ENCODE data around the gene SH3YL1.

SH3YL1 gene, protein sequence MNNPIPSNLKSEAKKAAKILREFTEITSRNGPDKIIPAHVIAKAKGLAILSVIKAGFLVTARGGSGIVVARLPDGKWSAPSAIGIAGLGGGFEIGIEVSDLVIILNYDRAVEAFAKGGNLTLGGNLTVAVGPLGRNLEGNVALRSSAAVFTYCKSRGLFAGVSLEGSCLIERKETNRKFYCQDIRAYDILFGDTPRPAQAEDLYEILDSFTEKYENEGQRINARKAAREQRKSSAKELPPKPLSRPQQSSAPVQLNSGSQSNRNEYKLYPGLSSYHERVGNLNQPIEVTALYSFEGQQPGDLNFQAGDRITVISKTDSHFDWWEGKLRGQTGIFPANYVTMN

DNA sequence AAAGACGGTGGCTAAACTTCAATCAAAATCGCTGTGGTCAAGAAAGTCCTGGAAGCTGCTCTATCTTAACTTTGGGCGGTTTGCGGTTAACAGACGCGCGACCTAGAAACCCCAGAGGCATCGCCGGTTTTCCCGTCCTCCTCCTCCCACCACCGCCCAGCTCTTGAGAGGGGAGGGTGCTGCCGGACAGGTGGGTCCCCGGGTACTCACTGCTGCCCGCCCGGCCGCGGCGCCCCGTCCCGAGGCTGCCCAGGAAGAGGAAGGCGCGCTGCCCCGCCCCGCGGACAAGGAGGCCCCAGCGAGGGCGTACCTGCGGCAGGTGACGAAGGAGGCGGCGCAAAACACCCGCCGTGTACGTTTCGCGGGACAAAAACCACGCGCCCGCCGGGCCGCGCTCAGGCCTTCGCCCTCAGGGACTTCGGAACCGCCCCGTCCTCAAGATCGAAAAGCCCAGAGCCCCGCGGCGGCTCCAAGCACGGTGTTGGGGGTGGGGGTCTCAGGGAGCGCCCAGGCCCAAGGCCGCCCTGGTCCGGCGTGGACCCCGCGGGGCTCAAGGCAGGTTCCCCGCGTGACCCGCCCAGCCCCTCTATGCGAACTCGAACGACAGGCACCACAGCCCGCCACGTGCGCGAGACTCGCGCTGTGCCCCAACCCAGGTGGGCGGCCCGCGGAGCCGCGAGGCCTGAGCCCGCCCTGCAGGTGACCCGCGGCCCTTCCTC, at the start of gene SH3YL1:
SH3YL1 (minus strand) TSS at position 259 of the 719 bp plus-strand sequence; CDS start at position 211, 48 bp downstream.
- peak; percentile 49 to 56 for DNase-seq

DNA sequence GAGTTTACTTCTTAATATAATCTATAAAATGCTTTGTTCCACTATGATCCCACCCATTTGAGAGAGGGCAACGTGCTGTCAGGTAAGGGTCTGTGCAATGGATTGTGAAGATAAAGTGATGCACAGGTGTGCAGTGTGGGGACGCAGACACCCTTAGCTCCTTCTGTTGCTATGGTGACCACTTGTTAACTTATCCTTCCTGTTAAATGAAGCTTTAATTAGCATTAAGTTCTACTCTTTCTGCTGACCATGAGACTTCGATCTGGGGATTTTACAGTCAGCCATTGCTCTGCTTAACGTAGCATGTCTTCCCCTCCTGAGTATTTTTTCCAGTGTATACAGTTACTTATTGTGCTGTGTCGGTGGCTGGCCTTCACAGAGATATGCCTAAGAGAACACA, 47.2 kb upstream of the SH3YL1 start:
- DNase-seq: no peak

DNA sequence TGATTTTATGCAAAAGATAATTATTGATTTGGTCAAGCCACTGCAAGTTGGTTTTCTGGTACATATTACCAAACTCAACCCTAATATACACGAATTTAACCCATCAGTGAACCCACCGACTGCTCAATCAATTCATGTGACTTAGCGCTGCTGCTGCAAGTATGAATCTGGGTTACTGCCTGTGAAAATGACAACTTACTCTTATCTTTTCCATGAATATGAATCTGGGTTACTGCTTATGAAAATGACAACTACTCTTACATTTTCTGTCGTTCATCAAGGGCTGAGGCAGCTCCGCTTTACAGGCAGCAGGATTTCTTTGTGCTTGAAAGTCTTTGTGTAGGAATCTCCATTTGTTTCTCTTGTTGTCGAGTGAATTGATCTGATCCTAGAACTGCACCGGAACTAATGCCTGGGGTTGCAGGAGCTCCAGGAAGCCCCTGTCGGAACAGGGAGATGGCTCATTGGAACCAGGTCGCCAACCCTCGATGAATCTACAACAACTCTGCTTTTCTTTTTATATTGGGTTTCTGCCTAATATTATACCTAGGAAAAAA, 46.2 kb upstream of the SH3YL1 start:
- no peak for DNase-seq

DNA sequence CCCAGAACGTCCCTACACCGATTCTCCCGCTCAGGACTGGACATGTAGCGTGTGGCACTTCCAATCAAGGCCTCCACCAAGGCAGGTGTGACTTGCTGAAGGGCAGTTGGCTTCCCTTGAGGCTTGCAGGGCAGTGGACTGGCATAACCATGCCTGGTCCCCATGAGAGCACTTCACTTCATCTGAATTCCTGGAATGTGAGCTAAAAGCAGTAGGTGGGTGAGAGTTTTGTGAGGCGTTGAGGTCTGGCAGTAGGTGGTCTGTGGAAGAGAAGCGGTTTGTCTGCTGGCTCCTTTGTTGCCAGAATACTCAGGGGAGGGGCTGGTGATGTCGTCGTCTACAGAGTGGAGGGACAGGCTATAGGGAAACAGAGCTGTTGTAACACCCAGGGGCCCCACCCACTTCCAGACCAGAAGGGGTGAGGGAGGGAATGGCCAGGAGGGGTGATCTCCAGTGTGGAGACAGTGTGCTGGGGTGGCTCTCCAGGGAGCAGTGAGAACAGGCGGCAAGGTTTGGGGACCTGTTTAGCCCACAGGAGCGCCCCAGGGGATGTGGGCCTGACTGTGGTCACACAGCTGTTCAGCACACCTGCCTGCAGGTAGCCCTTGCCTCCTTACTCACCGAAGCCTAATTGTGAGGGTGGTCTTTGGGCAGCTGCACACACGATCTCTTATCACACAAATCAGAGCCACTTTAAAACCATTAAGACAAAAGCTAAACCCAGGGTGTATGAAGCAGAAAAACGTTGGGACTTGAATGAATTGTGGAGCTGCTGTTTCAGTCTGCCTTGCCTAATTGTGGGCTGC, 45.5 kb upstream of the SH3YL1 start:
- DNase-seq: no peak

DNA sequence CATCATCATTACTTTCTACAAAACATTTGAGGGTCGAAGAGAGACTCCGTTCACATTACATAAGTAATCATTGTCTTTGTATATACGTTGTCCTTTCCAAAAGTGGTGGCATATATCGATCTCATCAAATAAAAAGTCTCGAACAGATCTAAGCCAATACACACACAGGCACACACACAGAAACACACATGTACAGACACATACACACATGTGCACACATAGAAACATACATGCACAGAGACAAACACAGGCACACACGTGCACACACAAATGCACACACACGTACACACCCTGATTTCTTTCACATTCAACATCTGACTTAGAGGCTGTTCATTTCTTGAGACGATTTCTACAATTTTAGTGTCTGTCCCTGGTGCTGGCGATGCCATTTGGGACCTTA, 41.5 kb upstream of the SH3YL1 start:
- DNase-seq: no peak

DNA sequence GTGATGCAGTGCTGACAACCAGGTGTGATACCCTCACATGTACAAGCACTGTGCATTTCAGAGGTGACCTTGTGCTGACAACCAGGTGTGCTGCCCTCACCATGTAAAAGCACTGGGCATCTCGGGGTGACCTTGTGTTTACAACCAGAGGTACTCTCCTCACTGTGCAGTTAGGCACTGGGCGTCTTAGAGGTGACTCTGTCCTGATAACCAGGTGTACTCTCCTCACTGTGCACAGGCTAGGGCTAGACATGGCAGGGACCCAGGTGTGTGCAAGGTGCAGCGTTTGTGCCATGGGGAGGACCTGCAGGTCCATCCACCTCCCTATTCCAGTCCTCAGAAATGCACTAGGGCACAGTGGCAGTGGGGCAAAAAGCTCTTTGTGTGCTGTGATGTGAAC, 32.5 kb upstream of the SH3YL1 start:
- DNase-seq: no peak

DNA sequence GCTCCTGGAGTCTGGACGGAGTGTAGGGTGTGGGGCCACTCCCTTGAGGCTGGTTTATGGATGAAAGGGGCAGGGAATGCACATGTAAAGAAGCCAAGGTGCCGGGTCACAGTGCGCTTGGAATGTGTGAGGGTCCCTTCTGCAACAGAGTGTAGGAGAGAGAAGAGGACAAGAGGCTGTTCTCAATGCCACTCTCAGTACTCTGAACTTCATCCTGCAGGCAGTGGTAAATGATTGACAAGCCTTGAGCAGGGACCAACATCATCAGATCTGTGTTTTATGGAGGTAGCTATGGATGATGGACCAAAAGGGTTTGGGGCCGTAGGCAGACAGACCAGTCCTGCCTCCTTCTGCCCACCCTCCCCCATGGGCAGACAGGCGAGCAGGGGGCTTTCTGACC, 31.3 kb upstream of the SH3YL1 start:
- no peak for DNase-seq

DNA sequence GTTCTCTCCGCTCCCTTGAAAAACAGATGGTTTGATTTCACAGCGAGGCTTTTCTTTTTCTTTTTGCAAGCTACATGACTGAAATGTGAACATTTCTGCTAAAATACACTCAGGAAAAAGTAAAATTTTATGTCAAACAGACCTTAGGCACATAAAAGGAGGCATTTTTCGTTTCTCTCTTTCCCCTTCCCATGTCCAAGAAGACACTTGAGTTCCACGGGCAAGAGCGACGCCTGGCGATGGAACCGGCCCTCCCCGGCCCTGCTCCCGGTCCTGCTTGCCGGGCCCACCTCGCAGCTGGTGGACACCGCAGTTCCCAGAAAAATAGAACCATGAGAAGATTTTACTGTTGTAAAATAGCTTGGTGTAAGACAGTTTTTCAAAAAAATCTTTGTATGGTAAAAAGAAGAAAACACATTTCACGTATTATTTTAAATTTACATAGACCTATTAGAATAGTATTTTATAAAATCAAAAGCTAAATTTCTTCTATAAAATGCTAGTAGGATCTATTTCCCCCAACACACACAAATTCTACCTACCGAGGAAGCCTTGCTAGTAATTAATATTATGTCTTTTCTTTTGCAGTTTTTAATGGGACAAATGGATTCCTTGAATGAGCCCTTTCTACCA, 26.4 kb upstream of the SH3YL1 start:
- DNase-seq: peak; percentile 46 to 59

DNA sequence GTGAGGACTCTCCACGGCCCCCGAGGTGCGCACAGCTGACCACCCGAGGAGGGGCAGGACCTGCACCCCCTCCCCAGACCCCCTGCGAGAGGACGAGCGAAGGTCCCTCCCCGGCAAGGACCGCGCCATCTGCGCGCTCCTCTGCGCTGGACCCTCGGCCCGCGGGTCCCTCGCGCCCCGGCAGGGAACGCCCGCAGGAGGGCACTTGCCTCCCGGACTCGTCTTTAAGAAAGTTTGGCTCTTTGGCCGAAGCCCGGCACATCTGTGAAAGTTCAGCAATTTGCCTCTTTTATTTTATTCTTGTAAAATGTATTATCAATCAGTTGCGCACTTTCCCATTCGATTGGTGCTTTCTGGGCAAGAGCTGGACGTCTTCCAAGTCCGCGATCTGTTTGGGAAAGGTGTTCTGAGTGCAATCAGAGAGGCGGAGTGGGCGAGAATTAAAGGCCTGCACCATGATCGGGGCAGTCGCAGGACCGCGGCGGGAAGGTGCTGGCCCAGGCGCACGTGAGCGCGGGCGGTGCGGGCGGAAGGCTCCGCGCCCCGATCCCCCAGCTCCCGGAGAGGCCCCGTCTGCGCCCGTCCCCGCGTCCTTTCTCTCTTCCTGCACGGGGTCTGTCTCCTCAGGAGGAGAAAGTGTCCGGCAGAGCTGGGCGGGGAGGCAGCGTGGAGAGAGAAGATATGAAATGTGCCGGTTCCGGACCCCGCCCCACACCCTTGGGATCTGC, 25.7 kb upstream of the SH3YL1 start:
- DNase-seq: no peak

DNA sequence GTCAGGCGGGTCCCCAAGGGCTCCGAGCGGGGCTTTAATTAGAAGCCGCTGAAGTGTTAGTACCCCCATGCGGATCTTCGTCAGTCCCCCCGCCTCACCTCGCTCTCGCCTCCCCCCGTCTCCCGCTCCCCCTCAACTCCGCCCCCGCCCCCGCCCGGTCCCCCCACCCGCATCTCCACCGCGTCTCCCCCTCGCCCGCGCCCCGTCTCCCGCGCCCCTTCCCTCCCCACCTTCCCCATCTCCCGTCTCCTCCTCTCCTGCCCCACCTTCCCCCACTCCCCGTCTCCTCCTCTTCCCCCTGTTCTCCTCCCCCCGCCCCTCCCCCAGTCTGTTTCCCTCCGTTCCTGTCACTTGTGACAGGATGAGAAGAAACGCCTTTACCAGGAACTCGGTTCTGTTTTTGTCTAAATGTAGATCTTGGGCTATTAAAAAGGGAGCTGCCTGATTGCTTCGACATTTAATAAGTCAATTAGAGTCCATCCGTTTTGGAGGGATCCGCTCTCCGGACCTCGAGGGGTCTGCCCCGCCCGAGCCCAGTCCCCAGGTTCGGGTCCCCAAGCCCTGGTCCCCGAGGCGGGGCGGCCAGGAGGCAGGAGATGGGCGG, 25.0 kb upstream of the SH3YL1 start:
- no peak for DNase-seq

DNA sequence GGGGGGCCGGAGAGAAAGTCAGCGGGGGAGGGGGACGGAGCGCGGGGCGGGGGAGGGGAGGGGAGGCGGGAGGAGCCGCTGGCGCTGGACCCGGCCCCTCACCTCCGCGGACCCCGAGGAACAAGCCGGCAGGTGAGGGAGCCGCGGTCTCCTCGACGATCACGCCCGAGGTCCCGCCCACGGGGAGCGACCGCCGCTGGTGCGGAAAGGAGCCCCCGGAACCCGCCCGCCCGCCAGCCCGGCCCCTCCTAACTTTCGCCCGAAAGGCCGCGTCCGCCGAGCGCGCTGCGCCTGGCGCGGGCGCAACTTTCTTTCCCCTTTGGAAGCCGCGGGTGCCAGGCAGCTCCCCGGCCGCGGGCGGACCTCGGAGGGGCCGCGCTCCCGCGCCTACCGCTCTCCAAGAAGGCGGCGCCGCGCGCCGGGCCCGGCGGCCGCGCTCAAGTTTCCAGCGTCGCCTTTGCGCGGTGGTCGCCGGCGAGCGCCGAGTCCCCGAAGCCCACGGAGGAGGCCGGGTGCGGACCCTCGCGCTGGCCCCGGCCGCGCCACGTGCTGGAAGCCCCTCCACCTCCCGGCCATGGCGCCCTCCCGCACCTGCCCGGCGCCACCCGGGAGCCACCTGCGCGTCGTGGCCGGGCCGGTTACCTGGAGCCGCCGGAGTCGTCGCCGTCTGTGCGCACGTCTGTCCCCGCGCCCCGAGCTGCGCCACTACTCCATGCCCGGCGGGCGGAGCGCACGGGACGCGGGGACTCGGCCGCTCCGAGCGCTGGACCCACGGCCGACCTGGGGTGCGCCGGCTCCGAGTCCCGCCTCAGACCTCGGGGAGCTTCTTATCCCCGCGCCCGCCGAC, 24.3 kb upstream of the SH3YL1 start, which contains the start of gene ALKAL2:
ALKAL2 (minus strand) TSS at position 181 of the 847 bp plus-strand sequence. CDS start 256 bp downstream, outside the sequence.
- no peak for DNase-seq

DNA sequence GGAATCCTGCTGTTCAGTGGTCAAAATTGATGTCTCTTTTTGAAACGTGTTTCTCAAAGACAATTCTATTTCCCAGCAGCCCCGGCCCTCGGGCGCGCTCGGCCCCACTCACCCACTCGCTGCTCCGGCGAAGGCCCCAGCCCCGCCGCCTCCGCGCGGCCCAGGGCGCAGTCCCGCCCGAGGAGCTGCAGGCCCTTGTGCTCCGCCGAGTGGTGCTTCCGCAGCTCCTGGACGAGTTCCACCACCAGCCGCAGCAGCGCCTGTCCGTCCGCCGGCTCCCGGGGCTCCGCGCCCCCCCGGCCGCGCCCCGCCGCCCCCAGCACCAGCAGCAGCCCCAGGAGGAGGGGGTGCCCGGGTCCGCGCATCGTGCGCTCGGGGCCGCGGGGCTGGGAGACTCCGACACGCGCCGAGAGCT, 23.6 kb upstream of the SH3YL1 start:
- DNase-seq: no peak

DNA sequence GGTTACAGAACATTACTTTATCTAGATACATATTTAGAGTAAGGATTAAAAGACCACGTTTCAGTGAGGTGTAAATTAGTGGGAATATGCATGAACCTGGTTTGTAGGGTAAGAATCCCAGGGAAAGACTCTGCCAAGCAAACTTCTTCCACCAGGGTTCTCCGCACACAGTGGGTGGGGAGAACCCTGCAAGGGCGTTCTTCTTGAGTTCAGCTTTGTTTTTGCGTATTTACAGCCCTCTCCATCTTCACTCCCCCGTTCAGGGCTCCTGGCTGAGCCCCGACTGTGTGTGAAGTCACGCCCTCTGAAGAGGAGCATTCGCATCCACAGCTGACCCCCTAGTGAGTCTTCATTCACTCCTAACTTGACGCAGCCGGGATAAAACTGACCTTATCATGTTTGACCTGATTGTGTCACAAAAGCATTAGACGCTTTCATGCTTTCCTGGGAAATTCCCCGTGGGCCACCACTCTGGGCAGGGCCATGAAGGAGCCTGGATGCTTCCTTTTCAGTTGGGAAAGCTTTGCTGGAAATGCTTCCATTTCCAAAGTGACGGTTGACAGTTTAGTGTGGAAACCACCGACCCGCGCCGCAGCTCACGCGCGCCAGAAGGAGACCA, 23.1 kb upstream of the SH3YL1 start:
- no peak for DNase-seq

DNA sequence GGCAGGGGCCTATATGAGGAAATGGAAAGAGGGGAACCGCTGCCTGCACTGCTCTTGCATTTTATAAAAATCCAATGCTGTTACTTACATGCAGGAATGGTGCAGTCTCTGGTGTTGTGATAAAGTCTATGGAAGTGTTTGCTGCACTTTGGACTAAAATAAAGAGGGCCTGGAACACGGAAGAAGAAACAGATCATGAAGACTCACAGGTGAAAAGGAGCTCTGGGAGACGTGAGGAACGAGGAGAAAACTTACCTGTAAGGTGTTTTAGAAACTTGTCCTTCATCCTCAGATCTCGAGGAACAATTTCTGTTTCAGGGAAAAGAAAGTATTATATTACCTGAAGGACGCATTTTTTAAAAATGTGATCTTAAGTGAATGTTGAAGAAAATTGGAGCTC, 22.2 kb upstream of the SH3YL1 start:
- no peak for DNase-seq

DNA sequence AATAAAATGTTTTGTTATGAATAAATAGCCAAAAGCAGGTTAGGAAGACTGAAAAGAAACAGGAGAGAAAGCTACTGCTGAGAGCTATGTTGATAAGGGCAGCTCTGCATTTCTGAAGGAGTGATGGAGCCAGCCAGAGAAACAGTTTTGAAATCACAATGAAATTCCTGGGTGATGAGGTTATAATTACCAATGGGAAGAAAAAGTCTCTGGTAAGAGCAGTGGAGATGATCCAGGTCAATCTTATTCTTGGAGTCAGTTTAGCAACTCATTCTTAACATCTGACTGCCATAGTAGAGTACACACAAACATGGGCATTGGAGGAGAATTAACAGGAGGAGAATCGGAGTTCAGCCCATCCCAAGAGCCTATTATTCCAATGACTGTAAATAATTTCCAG, 21.7 kb upstream of the SH3YL1 start:
- no peak for DNase-seq

DNA sequence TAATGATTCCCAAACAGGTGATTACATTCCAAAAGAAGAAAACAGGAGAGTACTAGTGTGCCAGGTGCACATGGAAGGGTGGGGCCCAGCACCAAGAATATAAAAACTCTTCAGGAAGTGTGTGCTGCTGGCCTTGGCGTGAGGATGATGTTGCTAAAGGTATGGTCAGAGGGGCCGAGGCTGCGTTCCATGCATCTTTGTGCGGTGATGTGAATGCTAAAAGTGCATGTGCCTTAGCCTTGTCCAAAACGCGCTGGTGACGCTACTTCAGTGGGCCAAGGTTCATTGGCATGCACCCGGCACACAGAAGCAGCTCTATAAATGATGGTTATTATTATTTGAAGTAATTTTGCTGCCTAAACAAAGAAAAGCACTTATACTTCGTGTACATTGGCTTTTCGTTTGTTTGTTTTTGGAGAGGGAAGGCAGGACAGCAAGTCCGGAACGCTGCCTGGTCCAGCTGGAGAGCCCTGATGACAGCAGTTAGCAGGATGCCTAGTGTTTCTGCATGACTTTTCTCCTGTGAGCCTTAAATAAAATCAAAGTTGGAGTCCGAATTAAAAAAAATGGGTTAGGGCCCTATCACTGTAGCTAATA, 21.2 kb upstream of the SH3YL1 start:
- no peak for DNase-seq

DNA sequence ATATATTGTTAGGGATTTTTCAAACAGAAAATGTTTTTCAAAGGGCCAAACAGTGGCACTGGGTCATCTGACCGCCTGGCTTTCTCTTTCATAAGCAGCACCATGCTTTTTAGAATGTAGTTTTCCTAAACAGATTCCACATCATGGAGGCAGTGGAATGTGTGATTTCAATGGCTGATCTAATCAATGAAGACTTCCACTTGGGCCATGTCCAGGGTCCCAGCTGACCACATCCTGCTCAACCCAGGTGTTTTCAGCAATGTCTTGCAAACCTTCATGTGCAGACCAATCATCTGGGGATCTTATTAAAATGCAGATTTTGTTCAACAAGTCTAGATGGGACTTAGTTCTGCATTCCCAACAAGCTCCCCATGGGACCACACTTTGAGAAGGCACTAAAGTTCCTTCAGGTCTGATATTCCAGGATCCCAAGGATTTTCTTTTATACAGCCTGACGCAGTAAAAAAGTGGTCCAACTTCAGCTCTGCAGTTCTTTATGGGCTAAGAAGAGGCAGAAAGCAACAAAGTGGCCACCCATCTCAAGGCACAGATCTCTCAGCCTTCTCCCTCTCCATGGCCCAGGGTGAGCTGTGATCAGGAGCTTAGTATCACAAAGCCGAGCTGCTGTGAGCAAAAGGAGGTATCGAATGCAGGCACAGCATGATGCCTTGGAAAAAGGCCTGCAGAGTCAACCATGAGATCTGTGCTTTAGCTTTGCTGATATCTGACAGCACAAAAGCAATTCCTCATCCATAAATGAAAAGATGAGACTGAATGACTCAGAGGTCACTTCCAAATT, 20.4 kb upstream of the SH3YL1 start:
- DNase-seq: no peak

DNA sequence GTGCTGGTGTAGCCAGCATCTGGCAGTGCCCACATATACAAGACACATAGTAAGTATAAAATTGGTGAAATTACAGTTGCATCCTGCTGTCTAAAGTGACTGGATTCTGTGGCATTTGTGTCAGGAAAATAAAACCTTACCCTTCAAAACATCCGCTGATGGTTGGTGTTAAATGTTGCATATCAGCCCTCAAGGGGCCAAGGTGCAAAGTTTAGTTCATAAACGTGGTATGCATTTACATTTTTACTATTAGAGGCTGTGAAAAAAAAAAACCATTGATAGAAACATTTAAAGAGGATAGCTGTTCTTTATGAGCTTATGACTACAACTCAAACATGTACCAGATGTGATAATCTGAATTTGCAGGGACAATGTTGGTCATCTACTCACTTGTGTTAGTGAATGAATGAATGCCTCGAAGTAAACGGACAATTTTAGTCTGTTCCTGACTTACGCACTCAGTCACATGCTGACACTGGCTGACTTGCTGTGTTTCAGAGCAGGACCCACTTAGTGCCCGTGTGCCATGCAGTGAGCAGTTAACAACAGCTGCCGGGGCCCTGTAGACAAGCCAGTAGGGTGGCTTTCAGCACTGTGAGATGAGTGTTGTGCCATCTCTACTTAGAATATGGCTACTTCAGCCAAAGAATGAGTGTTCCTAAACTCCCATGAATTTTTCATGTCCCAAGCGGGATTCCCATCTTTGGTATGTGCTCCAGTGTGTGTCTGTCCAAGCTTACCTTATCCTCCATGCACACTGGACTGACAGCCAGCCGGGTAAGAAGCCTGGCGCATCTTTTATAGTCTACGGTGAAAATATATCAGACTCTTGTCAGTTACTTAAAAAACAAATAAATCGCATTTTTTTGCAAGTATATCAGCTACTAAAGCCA, 18.8 kb upstream of the SH3YL1 start:
- DNase-seq: no peak
